ENCODE data around the gene RADX.

Gene RADX

GRCh38 chrX:106684207-106684606 lies 72.4 kb downstream of the RADX start:
- no peak for DNase-seq (ENCODE audit: low spot score)

- DNase-seq (ENCODE audit: low spot score): no peak
Measured at GRCh38 chrX:106692425-106693065, 80.8 kb downstream of the RADX start.

GRCh38 chrX:106696502-106696901 lies 84.7 kb downstream of the RADX start:
- no peak for DNase-seq (ENCODE audit: low spot score)

GRCh38 chrX:106698693-106699092 lies 86.9 kb downstream of the RADX start:
- DNase-seq (ENCODE audit: low spot score): no peak

GRCh38 chrX:106702636-106703035 lies 90.9 kb downstream of the RADX start:
- no peak for DNase-seq (ENCODE audit: low spot score)

- no peak for DNase-seq (ENCODE audit: low spot score)
Measured at GRCh38 chrX:106706466-106706865, 94.7 kb downstream of the RADX start.

GRCh38 chrX:106707771-106708454 lies 96.1 kb downstream of the RADX start:
- DNase-seq (ENCODE audit: low spot score): no peak

GRCh38 chrX:106710771-106711170 lies 99.0 kb downstream of the RADX start:
- DNase-seq (ENCODE audit: low spot score): no peak

GRCh38 chrX:106711375-106711774 lies 99.6 kb downstream of the RADX start:
- no peak for DNase-seq (ENCODE audit: low spot score)

GRCh38 chrX:106716004-106716403 lies 104.2 kb downstream of the RADX start:
- no peak for DNase-seq (ENCODE audit: low spot score)

GRCh38 chrX:106716463-106716862 lies 104.7 kb downstream of the RADX start:
- no peak for DNase-seq (ENCODE audit: low spot score)

GRCh38 chrX:106718709-106719108 lies 106.9 kb downstream of the RADX start:
- no peak for DNase-seq (ENCODE audit: low spot score)

- no peak for DNase-seq (ENCODE audit: low spot score)
Measured at GRCh38 chrX:106725931-106726330, 114.2 kb downstream of the RADX start.

- DNase-seq (ENCODE audit: low spot score): no peak
Measured at GRCh38 chrX:106726485-106727437, 115.0 kb downstream of the RADX start, which contains the start of gene RNF128. Gene RNF128 (plus strand): TSS chrX:106726701. CDS start chrX:106726914, 213 bp downstream.

GRCh38 chrX:106728337-106728736 lies 116.6 kb downstream of the RADX start:
- DNase-seq (ENCODE audit: low spot score): no peak
